ENCODE data around the gene MPHOSPH6. TPM values are rescaled to one million over a fixed set of nuclear protein-coding genes. Genes with fewer than 3 reads are reported as not detected.

MPHOSPH6 gene
- total RNA-seq, 2 donors from 2014 or later, result 8.5 to 9.4 TPM

GRCh38 chr16:82133798-82134197, 36.2 kb downstream of the MPHOSPH6 start:
- H3K27ac ChIP-seq, result no peak overlapping the region
- no peaks in the 10 kb centered on the region for H3K27me3 ChIP-seq
- H3K9me3 ChIP-seq, result no peaks in the 10 kb centered on the region
- TF ChIP-seq, protein P1, sequence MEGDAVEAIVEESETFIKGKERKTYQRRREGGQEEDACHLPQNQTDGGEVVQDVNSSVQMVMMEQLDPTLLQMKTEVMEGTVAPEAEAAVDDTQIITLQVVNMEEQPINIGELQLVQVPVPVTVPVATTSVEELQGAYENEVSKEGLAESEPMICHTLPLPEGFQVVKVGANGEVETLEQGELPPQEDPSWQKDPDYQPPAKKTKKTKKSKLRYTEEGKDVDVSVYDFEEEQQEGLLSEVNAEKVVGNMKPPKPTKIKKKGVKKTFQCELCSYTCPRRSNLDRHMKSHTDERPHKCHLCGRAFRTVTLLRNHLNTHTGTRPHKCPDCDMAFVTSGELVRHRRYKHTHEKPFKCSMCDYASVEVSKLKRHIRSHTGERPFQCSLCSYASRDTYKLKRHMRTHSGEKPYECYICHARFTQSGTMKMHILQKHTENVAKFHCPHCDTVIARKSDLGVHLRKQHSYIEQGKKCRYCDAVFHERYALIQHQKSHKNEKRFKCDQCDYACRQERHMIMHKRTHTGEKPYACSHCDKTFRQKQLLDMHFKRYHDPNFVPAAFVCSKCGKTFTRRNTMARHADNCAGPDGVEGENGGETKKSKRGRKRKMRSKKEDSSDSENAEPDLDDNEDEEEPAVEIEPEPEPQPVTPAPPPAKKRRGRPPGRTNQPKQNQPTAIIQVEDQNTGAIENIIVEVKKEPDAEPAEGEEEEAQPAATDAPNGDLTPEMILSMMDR (IDR thresholded peaks at IDR 0.05), result no peak
- H3K36me3 ChIP-seq, result no peaks in the 10 kb centered on the region
- H3K4me3 ChIP-seq, result no peak overlapping the region
- peaks cover 0 to 6% of the 10 kb centered on the region in 2 donors for H3K4me1 ChIP-seq
- DNase-seq (ENCODE audit: low spot score), result no peak

DNA sequence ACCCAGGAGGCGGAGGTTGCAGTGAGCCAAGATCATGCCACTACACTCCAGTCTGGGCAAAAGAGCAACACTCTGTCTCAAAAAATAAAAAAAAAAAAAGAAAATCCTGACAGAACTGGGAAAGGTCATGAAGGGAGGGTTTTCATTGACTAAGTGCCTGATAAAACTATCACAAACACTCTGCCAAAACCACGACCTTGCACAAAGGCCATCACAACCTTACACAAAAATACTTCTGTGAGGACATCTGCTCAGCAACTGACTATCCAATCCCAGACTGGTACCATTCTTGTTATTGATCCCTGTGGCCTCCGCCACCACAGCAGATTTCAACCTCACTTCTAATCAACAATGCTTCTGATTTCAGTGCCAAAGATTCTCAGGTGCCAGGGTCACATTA, 40.1 kb downstream of the MPHOSPH6 start:
- no peak overlapping the region for H3K4me3 ChIP-seq
- H3K36me3 ChIP-seq, result no peaks in the 10 kb centered on the region
- no peaks in the 10 kb centered on the region for H3K27me3 ChIP-seq
- no peak overlapping the region for H3K27ac ChIP-seq
- peaks cover 3 to 16% of the 10 kb centered on the region in 2 donors for H3K9me3 ChIP-seq
- TF ChIP-seq, protein P1 (IDR thresholded peaks at IDR 0.05), result no peak
- no peak for DNase-seq (ENCODE audit: low spot score)
- no peaks in the 10 kb centered on the region for H3K4me1 ChIP-seq

DNA sequence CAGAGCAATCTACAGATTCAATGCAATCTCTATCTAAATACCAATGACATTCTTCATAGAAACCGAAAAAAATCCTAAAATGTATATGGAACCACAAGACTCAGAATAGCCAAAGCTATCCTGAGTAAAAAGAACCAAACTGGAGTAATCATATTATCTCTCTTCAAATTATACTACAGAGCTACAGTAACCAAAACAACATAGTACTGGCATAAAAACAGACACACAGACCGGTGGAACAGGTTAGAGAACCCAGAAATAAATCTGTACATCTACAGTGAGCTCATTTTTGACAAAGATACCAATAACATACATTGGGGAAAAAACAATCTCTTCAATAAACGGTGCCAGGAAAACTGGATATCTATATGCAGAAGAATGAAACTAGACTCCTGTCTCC, 45.4 kb downstream of the MPHOSPH6 start:
- no peak overlapping the region for H3K4me3 ChIP-seq
- H3K4me1 ChIP-seq, result no peaks in the 10 kb centered on the region
- DNase-seq (ENCODE audit: low spot score), result no peak
- H3K27ac ChIP-seq, result no peak overlapping the region
- H3K9me3 ChIP-seq, result peaks cover 3 to 21% of the 10 kb centered on the region in 2 donors
- H3K36me3 ChIP-seq, result no peaks in the 10 kb centered on the region
- TF ChIP-seq, protein P1 (IDR thresholded peaks at IDR 0.05), result no peak
- H3K27me3 ChIP-seq, result no peaks in the 10 kb centered on the region

GRCh38 chr16:82119405-82119804, 50.6 kb downstream of the MPHOSPH6 start:
- Histone ChIP-seq H3K27ac (no peak overlapping the region), H3K9me3 (no peaks in the 10 kb centered on the region), H3K36me3 (no peaks in the 10 kb centered on the region), H3K27me3 (peaks cover 0 to under 1% of the 10 kb centered on the region in 2 donors), H3K4me1 (no peaks in the 10 kb centered on the region), H3K4me3 (no peak overlapping the region)
- TF ChIP-seq, protein P1 (IDR thresholded peaks at IDR 0.05), result no peak
- no peak for DNase-seq (ENCODE audit: low spot score)

- peaks cover 2 to 3% of the 10 kb centered on the region in 2 donors for H3K27me3 ChIP-seq
- H3K9me3 ChIP-seq, result no peaks in the 10 kb centered on the region
- DNase-seq (ENCODE audit: low spot score), result no peak
- H3K27ac ChIP-seq, result no peak overlapping the region
- H3K4me1 ChIP-seq, result no peaks in the 10 kb centered on the region
- TF ChIP-seq, protein P1 (IDR thresholded peaks at IDR 0.05), result no peak
- H3K36me3 ChIP-seq, result no peaks in the 10 kb centered on the region
- no peak overlapping the region for H3K4me3 ChIP-seq
Observed at GRCh38 chr16:82118749-82119148, 51.3 kb downstream of the MPHOSPH6 start.

- no peak overlapping the region for H3K4me3 ChIP-seq
- no peaks in the 10 kb centered on the region for H3K36me3 ChIP-seq
- H3K9me3 ChIP-seq, result no peaks in the 10 kb centered on the region
- TF ChIP-seq, protein P1 (IDR thresholded peaks at IDR 0.05), result no peak
- no peak for DNase-seq (ENCODE audit: low spot score)
- no peaks in the 10 kb centered on the region for H3K4me1 ChIP-seq
- peaks cover 2 to 3% of the 10 kb centered on the region in 2 donors for H3K27me3 ChIP-seq
- no peak overlapping the region for H3K27ac ChIP-seq
Observed at GRCh38 chr16:82116535-82116934, 53.5 kb downstream of the MPHOSPH6 start.

Measured in right atrium auricular region (tissue), 2 donors.